A673 (cell line): ENCODE data around the gene ETV1.

ENCODE experiments used
- CTCF ChIP-seq: fragments of 300-800, 200-600 bp; sonication (generic); conservative IDR thresholded peaks from 2 replicates; pipeline ENCODE4 v1.5.1; 2017; ENCODE audit warnings: low read depth, mild to moderate bottlenecking, antibody characterized with exemption, low read length, moderate library complexity, mixed read lengths
- EZH2 ChIP-seq: fragments of 200-600 bp; sonication (generic); IDR thresholded peaks from 2 replicates; pipeline ENCODE4 v1.6.1; 2017; ENCODE audit warnings: borderline replicate concordance, low read depth, mild to moderate bottlenecking, mixed read lengths, antibody characterized with exemption, low read length; ENCODE audit not compliant: poor library complexity, severe bottlenecking

GRCh38 chr7:13851736-13852135 is 137.7 kb downstream of the ETV1 start:
- no peak for TF ChIP-seq CTCF
- no peak for TF ChIP-seq EZH2
